ENCODE measurements around the gene PTBP3.
A peak's percentile ranks its signal among the peaks of the same experiment; 100 is the strongest.

PTBP3 gene

DNA sequence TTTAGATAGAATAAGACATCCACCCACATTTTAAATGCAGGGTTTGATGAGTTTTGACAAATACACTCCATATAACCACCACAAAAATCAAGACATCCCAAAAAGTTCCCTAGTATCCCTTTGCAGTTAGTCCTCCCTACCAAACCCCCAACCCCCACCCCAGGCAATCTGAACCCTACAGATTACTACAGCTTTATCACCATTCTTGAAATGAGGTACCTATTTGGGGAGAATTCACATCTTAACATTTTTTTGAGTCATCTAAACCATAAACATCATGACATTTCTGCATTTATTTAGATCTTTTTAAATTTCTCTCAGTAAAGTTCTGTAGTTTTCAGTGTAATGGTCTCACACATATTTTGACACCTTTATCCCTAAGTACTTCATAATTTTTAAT is 53.9 kb downstream of the PTBP3 start:
- H3K4me3 ChIP-seq (ENCODE audit: low read depth, low read length) = no peak overlapping the region
- H3K27ac ChIP-seq (ENCODE audit: extremely low read depth, low read depth, low read length) = no peak overlapping the region
- no peaks in the 10 kb centered on the region for H3K9me3 ChIP-seq (ENCODE audit: control insufficient read depth, insufficient read depth, low read depth, low read length)
- H3K36me3 ChIP-seq (ENCODE audit: control insufficient read depth in 2 of 2, insufficient read depth in 1 of 2, low read length in 2 of 2) = no peaks in the 10 kb centered on the region
- POLR2A ChIA-PET = no interaction called here
- TF ChIP-seq ZFP69B (tag by site-specific recombination; IDR thresholded peaks at IDR 0.05) (no peak), ZNF792 (tag by site-specific recombination; IDR thresholded peaks at IDR 0.05) (no peak), ZNF366 (tag by site-specific recombination; conservative IDR thresholded peaks at IDR 0.05) (no peak), ZNF585B (tag by site-specific recombination; IDR thresholded peaks at IDR 0.05) (no peak), ZNF354C (tag by site-specific recombination; IDR thresholded peaks at IDR 0.05; ENCODE audit: borderline replicate concordance, low read depth) (no peak)
- TF ChIP-seq, protein P1, sequence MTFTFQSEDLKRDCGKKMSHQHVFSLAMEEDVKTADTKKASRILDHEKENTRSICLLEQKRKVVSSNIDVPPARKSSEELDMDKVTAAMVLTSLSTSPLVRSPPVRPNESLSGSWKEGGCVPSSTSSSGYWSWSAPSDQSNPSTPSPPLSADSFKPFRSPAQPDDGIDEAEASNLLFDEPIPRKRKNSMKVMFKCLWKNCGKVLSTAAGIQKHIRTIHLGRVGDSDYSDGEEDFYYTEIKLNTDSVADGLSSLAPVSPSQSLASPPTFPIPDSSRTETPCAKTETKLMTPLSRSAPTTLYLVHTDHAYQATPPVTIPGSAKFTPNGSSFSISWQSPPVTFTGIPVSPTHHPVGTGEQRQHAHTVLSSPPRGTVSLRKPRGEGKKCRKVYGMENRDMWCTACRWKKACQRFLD (tag by site-specific recombination; IDR thresholded peaks at IDR 0.05) = no peak
- no peaks in the 10 kb centered on the region for H3K4me1 ChIP-seq (ENCODE audit: control insufficient read depth, insufficient read depth, low read length)
- CTCF ChIA-PET = interaction anchor here (0.5 to 0.6 kb wide), 2 partner anchors 45 to 182 kb away, joined by 3 to 5 read pairs; no protein-coding TSS in a partner anchor

DNA sequence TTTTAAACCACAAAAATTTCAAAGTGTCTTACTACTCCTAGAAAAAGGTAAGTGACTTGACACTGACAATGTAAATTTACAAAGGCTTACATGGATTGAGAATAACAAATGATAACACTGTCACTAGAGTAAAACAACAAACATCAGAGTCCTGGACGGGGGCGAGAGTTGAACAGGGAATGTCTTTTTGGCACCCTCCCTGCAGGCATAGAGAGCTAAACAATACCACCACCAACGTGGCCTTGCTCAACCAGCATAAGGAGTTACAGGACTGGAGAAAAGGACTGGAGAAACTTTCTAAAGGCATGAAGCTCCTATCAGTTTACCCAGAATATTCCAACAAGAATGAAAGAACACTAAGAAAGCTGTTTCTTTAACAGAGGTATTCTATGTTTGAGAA is 55.3 kb downstream of the PTBP3 start:
- no peak for TF ChIP-seq ZNF121 (tag by site-specific recombination; IDR thresholded peaks at IDR 0.05)
- TF ChIP-seq, protein P2, sequence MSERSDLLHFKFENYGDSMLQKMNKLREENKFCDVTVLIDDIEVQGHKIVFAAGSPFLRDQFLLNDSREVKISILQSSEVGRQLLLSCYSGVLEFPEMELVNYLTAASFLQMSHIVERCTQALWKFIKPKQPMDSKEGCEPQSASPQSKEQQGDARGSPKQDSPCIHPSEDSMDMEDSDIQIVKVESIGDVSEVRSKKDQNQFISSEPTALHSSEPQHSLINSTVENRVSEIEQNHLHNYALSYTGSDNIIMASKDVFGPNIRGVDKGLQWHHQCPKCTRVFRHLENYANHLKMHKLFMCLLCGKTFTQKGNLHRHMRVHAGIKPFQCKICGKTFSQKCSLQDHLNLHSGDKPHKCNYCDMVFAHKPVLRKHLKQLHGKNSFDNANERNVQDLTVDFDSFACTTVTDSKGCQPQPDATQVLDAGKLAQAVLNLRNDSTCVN (tag by site-specific recombination; optimal IDR thresholded peaks at IDR 0.05) = no peak
- TF ChIP-seq ZNF302 (tag by site-specific recombination; IDR thresholded peaks at IDR 0.05; ENCODE audit: low read depth) = no peak
- no peak for TF ChIP-seq SALL2 (tag by site-specific recombination; IDR thresholded peaks at IDR 0.05; ENCODE audit: borderline replicate concordance)
- 0 out of 2 replicates have a peak, but pooled peaks have one; percentile 17 for TF ChIP-seq ZNF341 (tag by site-specific recombination; IDR thresholded peaks at IDR 0.05; ENCODE audit: low read depth)
- TF ChIP-seq ZNF785 (tag by site-specific recombination; IDR thresholded peaks at IDR 0.05) = no peak

DNA sequence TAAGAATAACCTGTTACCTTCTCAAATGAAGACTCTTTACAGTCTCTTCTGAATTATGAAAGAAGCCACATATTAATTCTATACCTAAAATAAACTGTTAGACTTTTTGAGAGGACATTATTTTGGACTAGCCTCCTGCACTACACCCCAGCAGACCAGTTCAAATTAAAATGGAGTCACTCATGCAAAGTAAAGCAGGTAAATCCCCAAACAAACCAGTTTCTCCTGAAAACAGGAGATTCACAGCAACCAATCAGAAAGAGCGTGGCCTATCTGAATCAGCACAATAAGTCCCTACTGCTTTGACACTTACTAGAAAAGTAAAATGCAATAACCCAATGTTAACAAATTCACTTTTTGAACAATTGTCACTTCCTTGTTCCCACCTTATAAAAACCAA is 58.8 kb downstream of the PTBP3 start:
- TF ChIP-seq ZNF600 (tag by site-specific recombination; IDR thresholded peaks at IDR 0.05) (no peak), ZNF529 (tag by site-specific recombination; IDR thresholded peaks at IDR 0.05; ENCODE audit: insufficient replicate concordance) (no peak), ZNF843 (tag by site-specific recombination; IDR thresholded peaks at IDR 0.05) (no peak), RBAK (tag by site-specific recombination; IDR thresholded peaks at IDR 0.05) (no peak), ZNF624 (tag by site-specific recombination; IDR thresholded peaks at IDR 0.05) (no peak), BCL11B (tag by site-specific recombination; IDR thresholded peaks at IDR 0.05; ENCODE audit: low read depth) (no peak), KLF1 (tag by site-specific recombination; IDR thresholded peaks at IDR 0.05) (no peak), YY1 (tag by site-specific recombination; IDR thresholded peaks at IDR 0.05) (no peak), ZNF473 (tag by site-specific recombination; IDR thresholded peaks at IDR 0.05) (no peak), ZBTB48 (tag by site-specific recombination; IDR thresholded peaks at IDR 0.05) (no peak), ZNF274 (IDR thresholded peaks at IDR 0.05; ENCODE audit: low read length) (no peak), ZNF274 (tag by site-specific recombination; IDR thresholded peaks at IDR 0.05; ENCODE audit: borderline replicate concordance) (no peak), WT1 (tag by site-specific recombination; IDR thresholded peaks at IDR 0.05) (no peak)
- TF ChIP-seq, protein P3, sequence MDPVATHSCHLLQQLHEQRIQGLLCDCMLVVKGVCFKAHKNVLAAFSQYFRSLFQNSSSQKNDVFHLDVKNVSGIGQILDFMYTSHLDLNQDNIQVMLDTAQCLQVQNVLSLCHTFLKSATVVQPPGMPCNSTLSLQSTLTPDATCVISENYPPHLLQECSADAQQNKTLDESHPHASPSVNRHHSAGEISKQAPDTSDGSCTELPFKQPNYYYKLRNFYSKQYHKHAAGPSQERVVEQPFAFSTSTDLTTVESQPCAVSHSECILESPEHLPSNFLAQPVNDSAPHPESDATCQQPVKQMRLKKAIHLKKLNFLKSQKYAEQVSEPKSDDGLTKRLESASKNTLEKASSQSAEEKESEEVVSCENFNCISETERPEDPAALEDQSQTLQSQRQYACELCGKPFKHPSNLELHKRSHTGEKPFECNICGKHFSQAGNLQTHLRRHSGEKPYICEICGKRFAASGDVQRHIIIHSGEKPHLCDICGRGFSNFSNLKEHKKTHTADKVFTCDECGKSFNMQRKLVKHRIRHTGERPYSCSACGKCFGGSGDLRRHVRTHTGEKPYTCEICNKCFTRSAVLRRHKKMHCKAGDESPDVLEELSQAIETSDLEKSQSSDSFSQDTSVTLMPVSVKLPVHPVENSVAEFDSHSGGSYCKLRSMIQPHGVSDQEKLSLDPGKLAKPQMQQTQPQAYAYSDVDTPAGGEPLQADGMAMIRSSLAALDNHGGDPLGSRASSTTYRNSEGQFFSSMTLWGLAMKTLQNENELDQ (tag by site-specific recombination; IDR thresholded peaks at IDR 0.05; ENCODE audit: low read depth) = no peak
- Histone ChIP-seq H3K9me3 (ENCODE audit: control insufficient read depth, insufficient read depth, low read depth, low read length) (no peaks in the 10 kb centered on the region), H3K27ac (ENCODE audit: extremely low read depth, low read depth, low read length) (no peak overlapping the region), H3K4me3 (ENCODE audit: low read depth, low read length) (no peak overlapping the region), H3K4me1 (ENCODE audit: control insufficient read depth, insufficient read depth, low read length) (no peaks in the 10 kb centered on the region), H3K36me3 (ENCODE audit: control insufficient read depth in 2 of 2, insufficient read depth in 1 of 2, low read length in 2 of 2) (no peaks in the 10 kb centered on the region)
- ChIA-PET POLR2A (no interaction called here), CTCF (no interaction called here)

More for the DNA sequence above, 55.3 kb downstream of the PTBP3 start:
- POLR2A ChIA-PET = no interaction called here
- CTCF ChIA-PET = interaction anchor here (1.3 kb wide), 1 partner anchor 165 kb away, joined by 4 read pairs; no protein-coding TSS in a partner anchor
- H3K27ac ChIP-seq (ENCODE audit: extremely low read depth, low read depth, low read length) = no peak overlapping the region
- H3K9me3 ChIP-seq (ENCODE audit: control insufficient read depth, insufficient read depth, low read depth, low read length) = no peaks in the 10 kb centered on the region
- no peaks in the 10 kb centered on the region for H3K36me3 ChIP-seq (ENCODE audit: control insufficient read depth in 2 of 2, insufficient read depth in 1 of 2, low read length in 2 of 2)
- no peaks in the 10 kb centered on the region for H3K4me1 ChIP-seq (ENCODE audit: control insufficient read depth, insufficient read depth, low read length)
- H3K4me3 ChIP-seq (ENCODE audit: low read depth, low read length) = no peak overlapping the region
